ENCODE data around the gene FBXL4. TPM values are rescaled to one million over a fixed set of nuclear protein-coding genes. Genes with fewer than 3 reads are reported as not detected.

The FBXL4 gene
- polyA plus RNA-seq, 1 of the 3 experiments (the other 2 are of a cell fraction) = 8.1 TPM

- no peak for TF ChIP-seq TAF1 (IDR thresholded peaks at IDR 0.05; ENCODE audit: borderline replicate concordance, low read depth, low read length)
Measured at GRCh38 chr6:98828211-98828788, 119.4 kb downstream of the FBXL4 start (continued).

- CTCF ChIA-PET = interaction anchor here (2.5 kb wide), 1 partner anchor 18 kb away, joined by 9 read pairs; no protein-coding TSS in a partner anchor
- Histone ChIP-seq H2AFZ (ENCODE audit: low read depth) (peak overlapping the region; percentile 71; the same call in 1 of the 2 replicates), H3K9me3 (no peaks in the 10 kb centered on the region), H3K4me2 (peak overlapping the region; percentile 56; the same call in 1 of the 2 replicates), H3K36me3 (replicated peaks in 1 of 2; ENCODE audit: control insufficient read depth in 1 of 2, insufficient read depth in 2 of 2, low read length in 1 of 2) (no peaks in the 10 kb centered on the region), H3K4me1 (ENCODE audit: control insufficient read depth in 1 of 2, insufficient read depth in 2 of 2, low read depth in 1 of 2, low read length in 1 of 2) (peaks cover 0 to 35% of the 10 kb centered on the region in 2 experiments; a peak in 2 of 4 replicates), H4K20me1 (ENCODE audit: insufficient read depth) (no peaks in the 10 kb centered on the region), H3K9me2 (no peaks in the 10 kb centered on the region), H3K79me2 (ENCODE audit: insufficient read depth) (no peaks in the 10 kb centered on the region), H3K27me3 (ENCODE audit: insufficient read depth) (no peaks in the 10 kb centered on the region), H3K4me3 (ENCODE audit: low read depth in 2 of 2, low read length in 1 of 2) (peak overlapping the region in 1 of 2 experiments; percentile 38; a peak in 2 of 4 replicates), H3K27ac (ENCODE audit: low read depth in 2 of 2, low read length in 1 of 2) (no peak overlapping the region), H3K9ac (peak overlapping the region; percentile 25; the same call in 1 of the 2 replicates), H3F3A (replicated peaks; ENCODE audit: insufficient read depth) (peaks cover 13% of the 10 kb centered on the region)
- POLR2A ChIA-PET = no interaction called here
- 40% methylated on average over 28 of the region's 44 CpGs for WGBS (ENCODE audit: low lambda C conversion rate)
- peak; percentile 63 for DNase-seq
- TF ChIP-seq TCF12 (IDR thresholded peaks at IDR 0.05) (no peak), POLR2AphosphoS5 (IDR thresholded peaks at IDR 0.05; ENCODE audit: low read depth, low read length) (no peak), MEF2A (IDR thresholded peaks at IDR 0.05; ENCODE audit: borderline replicate concordance, low read depth) (no peak), USF2 (IDR thresholded peaks at IDR 0.05; ENCODE audit: borderline replicate concordance, low read depth, low read length) (no peak), RAD21 (IDR thresholded peaks at IDR 0.05; ENCODE audit: low read length) (no peak), CHD2 (IDR thresholded peaks at IDR 0.05; ENCODE audit: low read length, partially characterized antibody) (no peak), FOXM1 (IDR thresholded peaks at IDR 0.05; ENCODE audit: low read depth) (no peak), FOSL2 (IDR thresholded peaks at IDR 0.05; ENCODE audit: borderline replicate concordance, low read depth) (no peak), YY1 (IDR thresholded peaks at IDR 0.05; ENCODE audit: low read depth) (no peak), RXRA (IDR thresholded peaks at IDR 0.05; ENCODE audit: borderline replicate concordance, low read depth) (no peak), EZH2phosphoT487 (IDR thresholded peaks at IDR 0.05; ENCODE audit: borderline replicate concordance, low read depth) (no peak), PBX3 (IDR thresholded peaks at IDR 0.05) (no peak), REST (IDR thresholded peaks at IDR 0.05; ENCODE audit: low read depth, low read length) (no peak), FOXJ3 (CRISPR knock-in tag; IDR thresholded peaks at IDR 0.05) (no peak), TAF1 (IDR thresholded peaks at IDR 0.05; ENCODE audit: borderline replicate concordance, low read depth, low read length) (no peak), ELF1 (IDR thresholded peaks at IDR 0.05) (no peak), RFX5 (IDR thresholded peaks at IDR 0.05; ENCODE audit: low read length) (no peak), MAX (IDR thresholded peaks at IDR 0.05; ENCODE audit: low read depth) (no peak), RCOR1 (IDR thresholded peaks at IDR 0.05; ENCODE audit: low read length) (no peak)
Measured at GRCh38 chr6:98827295-98828159, 120.2 kb downstream of the FBXL4 start.
